NT2/D1 (cell line): ENCODE results near the gene SPAG9.

Experiments used
- SUZ12 ChIP-seq: IDR thresholded peaks from 2 replicates; pipeline ENCODE4 v1.6.1; 2011; ENCODE audit not compliant: insufficient read length, insufficient read depth; ENCODE audit errors: extremely low read depth
- YY1 ChIP-seq: IDR thresholded peaks from 2 replicates; pipeline ENCODE4 v1.6.1; 2011; ENCODE audit not compliant: insufficient read length, insufficient read depth
- ZNF274 ChIP-seq: IDR thresholded peaks from 2 replicates; pipeline ENCODE4 v1.6.1; 2011; ENCODE audit warnings: mild to moderate bottlenecking, low read depth, low read length

DNA sequence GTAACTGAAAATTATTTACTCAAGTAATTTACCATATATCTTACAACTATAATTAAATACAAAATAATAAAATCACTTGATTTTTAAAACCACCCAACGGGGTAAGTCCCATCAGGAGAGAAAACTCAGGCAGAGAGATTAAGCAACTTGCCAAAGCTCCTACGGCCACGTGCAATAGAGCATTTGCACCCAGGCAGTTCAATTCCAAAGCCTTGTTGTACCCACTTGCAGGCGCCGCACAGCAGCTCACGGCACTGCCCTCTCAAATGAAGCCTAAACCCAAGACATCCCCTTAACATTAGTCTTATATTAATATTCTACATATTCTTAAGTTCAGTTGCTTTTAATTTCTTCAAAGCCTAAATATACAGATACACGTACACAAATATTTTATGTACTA lies 75.7 kb downstream of the SPAG9 start:
- no peak for TF ChIP-seq ZNF274
- no peak for TF ChIP-seq YY1
- TF ChIP-seq SUZ12, result no peak
